Stimulated activated CD4-positive, alpha-beta T cell treated with anti-CD3 and anti-CD28 coated beads, TNF-alpha, amount 100 ng/mL, for 4 hours (primary cell): ENCODE data around the gene CACTIN.
"Not testable (repeated sequence)": the region's sequence is repeated elsewhere in the genome, so short reads cannot be mapped to it uniquely, and the experiment has no call there.

ENCODE experiments used
- DNase-seq, 3 experiments: peaks; one replicate each; pipeline ENCODE4 v3.0.0-alpha.2; 2020; ENCODE audit warnings: low read depth in 3 of 3

CACTIN gene

DNA sequence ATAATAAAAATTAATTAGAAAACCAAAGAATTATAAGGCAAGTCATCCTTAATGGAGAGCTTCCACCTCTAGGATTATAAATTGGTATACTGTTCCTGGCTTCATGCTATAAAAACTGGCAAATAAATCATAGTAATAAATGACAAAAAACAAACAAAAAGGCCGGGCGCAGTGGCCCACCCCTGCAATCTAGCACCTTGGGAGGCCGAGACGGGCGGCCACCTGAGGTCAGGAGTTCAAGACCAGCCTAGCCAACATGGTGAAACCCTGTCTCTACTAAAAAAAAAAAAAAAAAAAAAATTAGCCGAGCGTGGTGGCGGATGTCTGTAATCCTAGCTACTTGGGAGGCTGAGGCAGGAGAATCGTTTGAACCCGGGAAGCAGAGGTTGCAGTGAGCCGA, 56.5 kb downstream of the CACTIN start:
- not testable (repeated sequence) for DNase-seq

DNA sequence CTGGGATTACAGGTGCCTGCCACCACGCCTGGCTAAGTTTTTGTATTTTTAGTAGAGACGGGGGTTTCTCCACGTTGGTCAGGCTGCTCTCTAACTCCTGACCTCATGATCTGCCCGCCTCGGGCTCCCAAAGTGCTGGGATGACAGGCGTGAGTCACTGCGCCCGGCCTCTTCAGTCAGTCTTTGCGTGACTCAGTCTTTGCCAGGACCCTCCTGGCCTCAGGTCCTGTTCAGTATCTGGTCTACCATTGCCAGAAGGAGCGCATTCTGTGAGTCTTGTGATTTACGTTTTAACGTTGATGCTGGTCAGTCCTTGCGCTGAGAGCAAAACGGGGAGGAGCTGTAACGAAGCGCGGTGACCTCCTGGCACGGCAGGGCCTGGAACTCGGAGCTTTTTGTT, 61.5 kb downstream of the CACTIN start:
- DNase-seq, result no peak

DNA sequence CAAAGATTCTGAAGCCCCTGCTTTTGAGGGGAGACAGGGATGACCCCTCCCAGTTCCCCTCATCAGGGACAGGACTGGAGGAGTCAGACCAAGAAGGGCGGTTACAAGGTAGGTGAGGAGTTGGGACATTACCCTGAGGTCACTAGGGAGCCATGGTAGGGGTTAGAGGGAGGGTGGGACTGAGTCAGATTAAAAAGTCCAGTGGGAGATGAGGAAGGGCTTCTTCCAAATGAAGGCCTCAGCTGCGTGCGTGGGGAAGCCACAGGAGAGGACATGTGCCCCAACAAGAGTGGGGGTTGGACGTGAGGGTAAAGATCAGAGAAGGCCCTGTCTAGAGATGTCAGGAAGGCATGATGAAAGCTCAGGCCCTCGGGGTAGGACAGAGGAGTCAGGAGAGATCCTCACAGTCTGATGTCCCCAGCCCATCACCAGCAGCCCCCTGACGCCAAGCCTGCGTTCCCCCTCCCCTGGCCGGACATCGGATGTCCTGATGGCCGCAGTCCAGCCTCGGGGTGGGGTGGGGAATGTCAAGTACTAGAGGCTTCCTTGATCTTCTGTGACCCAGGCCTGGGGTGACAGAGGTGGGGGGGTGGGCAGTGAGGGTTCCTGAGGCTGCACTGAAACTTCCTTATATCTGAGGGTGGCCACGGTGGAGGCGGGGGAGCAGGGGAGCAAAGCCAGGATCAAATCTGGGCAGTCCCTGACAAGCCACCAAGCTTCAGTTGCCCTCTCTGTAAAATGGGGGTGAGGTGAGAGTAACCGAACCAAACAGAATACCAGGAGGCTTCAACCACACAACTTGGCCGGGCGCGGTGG, 62.7 kb downstream of the CACTIN start:
- no peak for DNase-seq
